RWPE2 (cell line): Measurements from ENCODE around the gene RBMS3.
"Not testable (repeated sequence)": the region's sequence is repeated elsewhere in the genome, so short reads cannot be mapped to it uniquely, and the experiment has no call there.

ENCODE experiments used
- ATAC-seq: fragments of 200-7000 bp; cut with Tn5 transposase; 3 replicates; pipeline ENCODE4 v1.9.1; 2021; ENCODE audit warnings: low read depth
- DNase-seq: peaks from one replicate; pipeline ENCODE4 v3.0.0-alpha.2; 2020; ENCODE audit warnings: low spot score
- H3K27ac ChIP-seq: fragments of 450-650 bp; 2 replicates; pipeline ENCODE4 v1.5.1; 2017; ENCODE audit warnings: mild to moderate bottlenecking; ENCODE audit not compliant: poor library complexity, severe bottlenecking
- H3K27me3 ChIP-seq: fragments of 250-450 bp; sonication (Bioruptor Pico); 2 replicates; pipeline ENCODE4 v1.5.1; 2021; ENCODE audit warnings: mild to moderate bottlenecking, moderate library complexity; ENCODE audit not compliant: insufficient read depth, poor library complexity, severe bottlenecking
- H3K36me3 ChIP-seq: fragments of 250-450 bp; sonication (Bioruptor Pico); 2 replicates; pipeline ENCODE4 v1.5.1; 2020; ENCODE audit warnings: low read depth, mild to moderate bottlenecking, moderate library complexity
- H3K4me1 ChIP-seq: fragments of 250-450 bp; sonication (Bioruptor Pico); 2 replicates; pipeline ENCODE4 v1.5.1; 2021; ENCODE audit warnings: mild to moderate bottlenecking, moderate library complexity; ENCODE audit not compliant: insufficient read depth, poor library complexity, severe bottlenecking
- H3K4me3 ChIP-seq: fragments of 250-450 bp; sonication (Bioruptor Pico); 2 replicates; pipeline ENCODE4 v1.5.1; 2021; ENCODE audit warnings: mild to moderate bottlenecking, moderate library complexity; ENCODE audit not compliant: severe bottlenecking
- H3K9me3 ChIP-seq: fragments of 250-450 bp; sonication (Bioruptor Pico); 2 replicates; pipeline ENCODE4 v1.5.1; 2021; ENCODE audit warnings: mild to moderate bottlenecking, moderate library complexity; ENCODE audit not compliant: severe bottlenecking
- CTCF ChIP-seq: fragments of 450-650 bp; IDR thresholded peaks from one replicate; pipeline ENCODE4 v1.5.1; 2017; ENCODE audit warnings: mild to moderate bottlenecking, moderate library complexity; ENCODE audit not compliant: poor library complexity, severe bottlenecking

Gene RBMS3

DNA sequence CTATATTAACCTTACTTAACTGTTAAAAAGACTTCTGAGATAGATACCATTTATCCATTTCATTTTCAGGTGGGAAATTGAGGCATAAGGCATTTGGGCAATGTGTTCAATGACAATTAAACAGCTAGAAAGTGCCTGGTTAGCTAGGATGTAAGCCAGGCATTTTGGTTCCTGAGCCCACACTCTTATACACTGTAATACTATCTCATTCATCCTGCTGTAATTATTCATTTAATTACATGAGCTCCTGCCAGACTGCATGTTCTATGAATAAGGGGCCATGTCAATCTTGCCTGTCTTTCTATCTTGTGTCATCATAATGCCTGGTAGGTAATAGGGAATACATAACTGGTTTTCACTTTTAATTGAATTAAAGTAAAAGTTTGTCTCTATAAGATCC is 74.0 kb downstream of the RBMS3 start:
- no peak overlapping the region for H3K27ac ChIP-seq
- no peaks in the 10 kb centered on the region for H3K4me1 ChIP-seq
- no peaks in the 10 kb centered on the region for H3K9me3 ChIP-seq
- no peak for ATAC-seq
- no peak overlapping the region for H3K4me3 ChIP-seq
- H3K27me3 ChIP-seq, result no peaks in the 10 kb centered on the region
- H3K36me3 ChIP-seq, result no peaks in the 10 kb centered on the region
- no peak for TF ChIP-seq CTCF
- DNase-seq, result no peak

DNA sequence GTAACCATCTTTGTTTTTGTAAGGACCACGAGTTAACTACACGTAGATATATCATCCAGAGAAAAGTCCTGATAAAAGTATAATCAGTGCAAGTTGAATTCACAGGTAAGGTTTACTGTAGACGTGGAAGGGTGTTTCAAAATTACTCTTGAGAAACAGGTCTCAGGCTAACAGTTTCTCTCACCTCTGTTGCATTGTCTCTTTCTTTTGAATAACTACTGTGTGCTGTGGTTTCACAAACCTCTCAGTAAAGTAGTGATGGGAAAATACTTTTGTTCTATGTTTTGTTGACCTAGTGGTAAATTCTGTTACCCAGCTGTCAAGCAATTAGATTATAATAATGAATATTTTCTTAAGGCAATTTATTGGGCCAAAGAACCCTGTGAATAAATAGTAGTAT is 75.2 kb downstream of the RBMS3 start:
- Histone ChIP-seq H3K9me3 (no peaks in the 10 kb centered on the region), H3K4me3 (no peak overlapping the region), H3K36me3 (no peaks in the 10 kb centered on the region), H3K27me3 (no peaks in the 10 kb centered on the region), H3K27ac (no peak overlapping the region), H3K4me1 (no peaks in the 10 kb centered on the region)
- TF ChIP-seq CTCF, result no peak
- ATAC-seq, result no peak
- DNase-seq, result no peak

GRCh38 chr3:29360289-29360688 is 79.4 kb downstream of the RBMS3 start:
- H3K4me3 ChIP-seq, DNase-seq, H3K4me1 ChIP-seq, H3K9me3 ChIP-seq, H3K27ac ChIP-seq, H3K27me3 ChIP-seq, H3K36me3 ChIP-seq, ATAC-seq: not testable (repeated sequence)

DNA sequence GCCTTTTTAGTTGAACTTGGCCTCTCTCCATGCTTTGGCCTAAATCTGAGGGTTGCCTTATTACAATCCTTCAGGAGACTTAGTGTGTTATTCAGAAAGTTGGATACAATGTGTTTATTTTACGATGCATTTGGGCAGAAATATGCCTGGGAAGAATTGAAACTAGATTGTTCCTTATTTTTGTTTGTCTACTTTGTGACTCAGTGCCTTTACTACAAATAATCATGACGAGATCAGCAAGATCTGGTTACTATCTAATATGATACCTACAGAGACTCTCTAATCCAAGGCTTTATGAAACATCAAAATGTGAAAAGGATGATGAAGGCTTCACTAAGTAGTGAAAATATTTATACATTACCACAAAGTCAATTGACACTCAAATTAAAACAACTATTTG is 82.2 kb downstream of the RBMS3 start:
- Histone ChIP-seq H3K4me1 (no peaks in the 10 kb centered on the region), H3K27ac (no peak overlapping the region), H3K9me3 (no peaks in the 10 kb centered on the region), H3K36me3 (no peaks in the 10 kb centered on the region), H3K27me3 (no peaks in the 10 kb centered on the region), H3K4me3 (no peak overlapping the region)
- DNase-seq (no peak), ATAC-seq (no peak)
- TF ChIP-seq CTCF, result no peak

DNA sequence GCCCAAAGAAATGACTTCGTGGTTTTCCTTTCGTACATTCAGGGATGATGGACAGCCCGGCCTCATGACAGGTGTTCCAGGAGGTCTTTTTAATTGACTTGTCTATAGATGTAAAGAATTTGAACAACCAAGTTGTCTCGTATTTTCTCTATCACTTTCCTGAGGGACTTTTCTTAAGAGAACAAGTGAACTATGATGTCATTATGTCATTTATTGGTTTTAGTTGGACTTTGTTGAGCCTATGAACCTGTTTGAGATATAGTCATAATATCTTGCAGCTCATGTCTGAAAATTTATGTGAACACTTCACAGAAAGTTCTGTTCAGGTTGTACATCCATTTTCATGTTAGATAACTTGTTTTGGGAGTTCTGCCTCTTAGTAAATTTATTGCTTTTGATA is 89.2 kb downstream of the RBMS3 start:
- Histone ChIP-seq H3K27ac (no peak overlapping the region), H3K36me3 (no peaks in the 10 kb centered on the region), H3K4me1 (peaks cover 6% of the 10 kb centered on the region), H3K27me3 (no peaks in the 10 kb centered on the region), H3K9me3 (no peaks in the 10 kb centered on the region), H3K4me3 (no peak overlapping the region)
- TF ChIP-seq CTCF, result no peak
- ATAC-seq, result no peak
- DNase-seq, result no peak
